ENCODE results near the gene STAG3.
A peak's percentile ranks its signal among the peaks of the same experiment; 100 is the strongest.
"Not testable (repeated sequence)": the region's sequence is repeated elsewhere in the genome, so short reads cannot be mapped to it uniquely, and the experiment has no call there.

The STAG3 gene

GRCh38 chr7:100173806-100174495, 3.8 kb upstream of the STAG3 start:
- DNase-seq = no peak

- DNase-seq = no peak
These were observed 3.1 kb upstream of the STAG3 start for GRCh38 chr7:100174582-100174981.

GRCh38 chr7:100175296-100175935, 2.3 kb upstream of the STAG3 start:
- DNase-seq = no peak

- no peak for DNase-seq
These were observed 1.3 kb upstream of the STAG3 start for GRCh38 chr7:100176096-100177044.

- DNase-seq = not testable (repeated sequence)
These were observed 2.4 kb downstream of the STAG3 start for GRCh38 chr7:100180084-100180483.

GRCh38 chr7:100182616-100183015, 4.9 kb downstream of the STAG3 start:
- not testable (repeated sequence) for DNase-seq

- not testable (repeated sequence) for DNase-seq
These were observed 5.4 kb downstream of the STAG3 start for GRCh38 chr7:100183090-100183489.

- no peak for DNase-seq
These were observed 8.0 kb downstream of the STAG3 start for GRCh38 chr7:100185726-100186125.

GRCh38 chr7:100189061-100189460, 11.3 kb downstream of the STAG3 start:
- DNase-seq = no peak

- DNase-seq = no peak
These were observed 12.5 kb downstream of the STAG3 start for GRCh38 chr7:100190048-100190711.

- no peak for DNase-seq
These were observed 14.1 kb downstream of the STAG3 start for GRCh38 chr7:100191775-100192174.

- not testable (repeated sequence) for DNase-seq
These were observed 14.7 kb downstream of the STAG3 start for GRCh38 chr7:100192281-100192862.

- DNase-seq = no peak
These were observed 15.3 kb downstream of the STAG3 start for GRCh38 chr7:100192969-100193368.

- no peak for DNase-seq
These were observed 17.5 kb downstream of the STAG3 start for GRCh38 chr7:100195222-100195621.

GRCh38 chr7:100195901-100196322, 18.2 kb downstream of the STAG3 start:
- DNase-seq = not testable (repeated sequence)

GRCh38 chr7:100198266-100198665, 20.5 kb downstream of the STAG3 start:
- no peak for DNase-seq

GRCh38 chr7:100200693-100201092, 23.0 kb downstream of the STAG3 start:
- no peak for DNase-seq

- no peak for DNase-seq
These were observed 26.7 kb downstream of the STAG3 start for GRCh38 chr7:100204454-100204853.

- peak; percentile 12 for DNase-seq
These were observed 31.2 kb downstream of the STAG3 start for GRCh38 chr7:100208911-100209408.

GRCh38 chr7:100209493-100209892, 31.8 kb downstream of the STAG3 start:
- no peak for DNase-seq

- peak; percentile 2 for DNase-seq
These were observed 33.1 kb downstream of the STAG3 start for GRCh38 chr7:100210805-100211204.

GRCh38 chr7:100211342-100211780, 33.6 kb downstream of the STAG3 start:
- DNase-seq = no peak
